Epidermal melanocyte (primary cell): ENCODE results near the gene CA10.

ENCODE experiments used
- DNase-seq: peaks from one replicate; pipeline ENCODE4 v3.0.0; 2011; ENCODE audit warnings: low spot score; ENCODE audit not compliant: insufficient read length

The CA10 gene

DNA sequence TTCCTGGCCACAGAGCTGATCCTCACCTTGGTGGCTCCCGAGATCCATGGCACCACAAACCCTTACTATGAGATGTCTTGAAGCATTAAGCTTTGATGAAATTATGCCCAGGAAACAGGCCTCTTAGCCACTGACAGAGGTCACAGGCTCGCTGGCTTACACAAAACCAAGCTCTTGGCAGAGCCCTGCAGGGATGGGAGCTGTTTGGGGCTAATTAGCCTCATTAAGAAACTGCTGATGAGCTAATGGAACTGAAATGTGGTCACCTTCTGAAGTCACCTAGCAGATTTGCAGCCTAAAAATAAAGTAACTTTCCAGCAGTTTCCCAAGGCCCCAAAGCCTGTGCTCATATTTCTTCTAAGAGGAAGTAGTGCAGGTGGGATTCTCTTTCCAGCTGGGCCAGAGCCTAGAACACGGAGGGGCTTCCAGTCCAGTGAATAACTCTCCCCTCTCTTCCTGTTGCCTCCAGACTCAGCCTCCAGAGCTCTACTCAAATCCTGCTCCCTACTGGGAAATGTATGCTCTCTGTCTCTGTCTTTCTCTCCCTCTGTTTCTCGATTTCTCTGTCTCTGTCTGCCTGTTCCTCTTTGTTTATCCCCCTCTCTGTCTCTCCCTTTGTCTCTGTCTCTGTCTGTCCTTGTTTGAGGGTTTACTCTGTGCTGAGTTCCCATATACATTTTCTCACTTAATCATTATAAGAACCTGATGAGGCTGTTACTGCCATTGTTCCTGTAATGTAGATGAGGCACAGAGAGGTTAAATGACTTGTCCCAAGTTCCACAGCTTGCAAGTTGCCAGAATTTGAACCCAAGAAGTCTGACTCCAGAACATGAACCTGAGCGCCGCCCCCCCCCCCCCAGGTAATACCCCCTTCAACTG lies 338.9 kb downstream of the CA10 start:
- DNase-seq: no peak

GRCh38 chr17:51818777-51819176 lies 339.7 kb downstream of the CA10 start:
- no peak for DNase-seq

GRCh38 chr17:51817955-51818354 lies 340.6 kb downstream of the CA10 start:
- DNase-seq: no peak

DNA sequence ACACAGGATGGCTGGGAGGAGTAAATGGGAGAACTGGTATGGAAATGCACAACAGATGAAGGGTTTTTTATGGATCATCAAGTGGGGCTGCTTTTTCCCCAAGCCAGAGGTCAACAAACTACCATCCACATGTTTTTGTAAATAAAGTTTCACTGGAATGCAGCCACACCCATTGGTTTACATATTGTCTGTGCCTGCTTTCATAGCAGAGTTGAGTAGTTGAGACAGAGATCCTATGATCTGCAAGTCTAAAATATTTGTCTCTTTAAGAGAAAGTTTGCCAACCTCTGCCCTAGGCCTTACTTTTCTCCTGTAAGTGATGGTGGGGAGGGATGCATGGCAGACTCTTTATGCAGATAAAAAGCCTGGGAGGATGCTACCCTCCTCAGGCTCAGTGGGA lies 341.4 kb downstream of the CA10 start:
- no peak for DNase-seq

GRCh38 chr17:51815097-51815496 lies 343.4 kb downstream of the CA10 start:
- no peak for DNase-seq

GRCh38 chr17:51814521-51814920 lies 344.0 kb downstream of the CA10 start:
- no peak for DNase-seq

DNA sequence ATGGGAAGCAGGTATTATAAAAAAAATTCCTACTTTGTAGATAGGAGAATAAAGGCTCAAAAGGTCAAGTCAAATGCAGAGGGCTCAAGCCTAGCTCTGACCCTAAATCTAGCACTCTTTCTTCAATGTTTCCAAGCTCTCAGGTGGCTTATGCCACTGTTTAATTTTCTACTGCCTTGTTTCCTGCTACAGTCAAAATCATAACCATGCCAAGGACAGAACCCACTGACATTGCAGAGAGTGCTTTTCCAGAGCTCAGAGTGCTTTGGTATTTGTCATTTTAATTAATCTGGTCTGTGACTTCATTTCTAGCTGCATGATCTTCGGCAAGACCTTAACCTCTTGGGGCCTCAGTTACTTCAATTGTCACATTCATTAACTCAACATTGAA lies 344.7 kb downstream of the CA10 start:
- no peak for DNase-seq

- DNase-seq: no peak
Measured at GRCh38 chr17:51813140-51813783, 345.3 kb downstream of the CA10 start.

DNA sequence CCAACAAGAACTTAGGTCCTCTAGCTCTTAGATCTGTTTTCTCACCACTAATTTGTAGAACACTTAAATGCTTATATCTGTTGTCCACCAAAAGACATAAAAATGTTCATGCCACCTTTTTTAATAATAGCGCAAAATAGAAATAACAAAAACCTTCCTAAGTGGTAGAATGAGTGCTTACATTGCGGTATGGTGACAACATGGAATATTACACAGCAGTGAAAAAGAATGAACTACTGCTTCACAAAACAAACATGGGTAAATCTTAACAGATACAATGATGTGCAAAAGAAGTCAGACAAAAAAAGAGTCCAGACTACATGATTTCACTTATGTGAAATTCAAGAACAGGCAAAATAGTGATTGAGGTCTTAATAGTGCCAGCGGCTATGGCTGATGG lies 351.1 kb downstream of the CA10 start:
- DNase-seq: no peak

- no peak for DNase-seq
Measured at GRCh38 chr17:51805765-51806164, 352.7 kb downstream of the CA10 start.

DNA sequence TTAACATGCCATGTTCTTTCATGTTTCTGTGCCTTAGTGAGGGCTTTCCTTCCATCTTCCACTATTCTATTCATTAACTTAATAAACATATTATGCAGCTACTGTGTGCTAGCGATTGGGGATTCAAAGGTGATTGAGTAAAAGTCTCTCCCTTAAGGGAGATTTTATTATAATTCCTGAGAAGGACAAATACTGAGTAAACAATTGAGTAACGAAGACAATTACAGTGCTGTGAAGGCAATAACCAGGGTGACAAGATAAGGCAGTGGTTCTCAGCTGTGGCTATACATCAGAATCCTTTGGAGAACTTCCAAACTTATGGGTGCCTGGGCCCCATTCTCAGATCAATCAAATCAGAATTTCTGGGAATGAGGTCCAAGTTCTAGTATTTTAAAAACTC lies 353.3 kb downstream of the CA10 start:
- no peak for DNase-seq

- no peak for DNase-seq
Measured at GRCh38 chr17:51803161-51803560, 355.4 kb downstream of the CA10 start.

DNA sequence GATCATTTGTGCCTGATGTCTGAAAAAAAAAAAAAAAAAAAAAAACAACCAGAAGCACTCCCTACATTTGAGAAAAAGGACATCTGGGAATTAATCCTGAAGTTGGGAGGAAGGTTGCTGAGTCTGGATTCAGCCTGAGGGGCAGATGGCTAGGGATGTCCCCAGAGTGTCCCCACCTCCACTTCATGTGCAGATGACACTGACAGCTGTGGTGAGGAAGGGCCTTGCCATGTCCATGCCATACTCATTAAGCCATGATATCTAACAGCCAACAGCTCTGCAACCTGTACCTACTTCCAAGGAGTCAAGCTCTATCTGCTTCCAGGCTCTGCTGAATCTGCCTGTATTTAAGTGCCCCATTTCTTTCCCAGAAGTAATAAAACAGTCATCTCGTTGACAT lies 356.0 kb downstream of the CA10 start:
- DNase-seq: no peak

GRCh38 chr17:51801626-51802025 lies 356.9 kb downstream of the CA10 start:
- no peak for DNase-seq

DNA sequence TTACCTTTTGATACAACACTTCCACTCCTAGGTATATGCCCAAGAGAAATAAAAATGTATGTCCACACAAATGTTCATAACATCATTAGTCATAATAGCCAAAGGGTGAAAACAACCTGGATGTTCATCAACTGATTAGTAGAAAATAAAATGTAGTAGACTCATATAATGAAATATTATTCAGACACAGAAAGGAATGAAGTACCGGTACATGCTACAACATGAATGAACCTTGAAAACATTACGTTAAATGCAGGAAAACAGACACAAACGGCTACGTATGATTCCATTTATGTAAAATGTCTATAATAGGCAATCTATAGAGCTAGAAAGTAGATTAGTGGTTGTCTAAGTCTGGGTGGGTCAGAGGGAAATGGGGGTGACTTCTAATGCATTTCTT lies 358.5 kb downstream of the CA10 start:
- DNase-seq: no peak

DNA sequence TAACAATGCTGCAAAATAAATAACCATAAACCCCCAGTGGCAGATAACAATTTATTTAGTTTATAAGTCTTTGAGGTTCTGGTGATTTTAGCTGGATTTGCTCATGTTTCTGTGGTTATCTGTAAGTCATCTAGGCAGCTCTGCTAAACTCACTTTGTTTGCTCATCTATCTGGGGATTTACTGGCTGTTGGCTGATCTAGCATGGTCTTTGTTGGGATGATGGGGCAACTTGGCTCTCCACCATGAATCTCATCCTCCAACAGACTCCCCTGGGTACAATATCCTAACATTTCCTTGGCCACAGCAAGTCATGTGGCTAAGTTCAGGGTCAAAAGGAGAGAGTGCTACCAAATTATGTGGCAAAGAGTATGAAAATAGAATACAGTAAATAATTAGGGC lies 359.3 kb downstream of the CA10 start:
- DNase-seq: no peak

DNA sequence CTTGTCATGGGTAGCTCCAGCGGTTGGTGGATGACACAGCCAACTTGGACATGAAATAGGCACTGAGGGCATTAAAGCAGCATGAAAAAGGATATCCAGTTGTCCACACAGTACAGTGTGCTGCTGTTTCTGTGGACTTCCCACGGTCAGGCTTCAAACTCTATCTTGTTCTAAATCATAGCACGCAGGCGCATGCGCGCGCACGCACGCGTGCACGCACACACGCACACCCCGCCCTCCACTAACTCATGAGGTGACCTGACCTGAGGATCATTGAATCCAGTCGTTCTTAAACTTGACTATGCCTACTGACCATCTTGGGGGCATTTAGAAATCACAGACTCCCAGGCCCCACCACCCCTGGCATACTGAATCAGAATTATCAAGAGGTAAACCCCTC lies 361.4 kb downstream of the CA10 start:
- DNase-seq: no peak

- no peak for DNase-seq
Measured at GRCh38 chr17:51796026-51796425, 362.5 kb downstream of the CA10 start.

DNA sequence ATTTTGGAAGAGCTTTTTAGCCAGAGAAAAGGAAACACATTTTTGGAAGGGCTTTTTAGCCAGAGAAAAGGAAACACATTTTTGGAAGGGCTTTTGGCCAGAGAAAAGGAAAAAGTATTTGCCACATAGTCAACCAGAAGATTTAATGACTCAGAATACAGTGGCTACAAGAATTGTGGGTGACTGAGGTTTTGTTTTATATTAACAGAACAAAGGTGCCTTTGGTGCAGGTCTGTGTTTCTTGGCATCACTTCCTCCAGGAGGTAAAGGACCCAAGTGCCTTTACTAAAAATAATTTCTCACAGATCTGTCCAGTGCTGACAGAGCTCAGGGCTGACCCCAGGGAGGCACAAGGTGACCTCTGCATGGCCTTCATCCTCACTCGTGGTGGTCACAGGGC lies 363.1 kb downstream of the CA10 start:
- DNase-seq: no peak

- no peak for DNase-seq
Measured at GRCh38 chr17:51794466-51794865, 364.0 kb downstream of the CA10 start.

GRCh38 chr17:51793686-51794085 lies 364.8 kb downstream of the CA10 start:
- no peak for DNase-seq

DNA sequence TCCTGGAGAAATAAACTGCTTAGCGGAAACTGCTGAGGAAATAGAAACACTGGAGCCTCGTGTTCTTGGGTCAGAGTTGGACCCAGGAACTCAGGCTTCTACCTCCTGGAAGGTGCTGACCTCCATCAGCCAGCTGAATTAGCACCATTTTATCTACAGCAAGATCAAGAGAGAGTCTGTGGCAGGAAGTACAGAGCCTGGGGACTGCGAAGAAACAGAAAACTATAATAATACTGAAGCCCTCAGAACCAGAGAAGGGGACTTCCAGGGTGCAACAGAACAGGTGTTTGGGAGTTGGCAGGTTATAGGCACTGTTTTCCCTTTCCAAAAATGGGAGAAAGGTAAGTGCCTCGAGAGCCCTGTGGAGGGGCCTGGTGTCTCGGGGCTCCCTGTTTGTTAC lies 379.7 kb downstream of the CA10 start:
- no peak for DNase-seq
